Measurements from ENCODE around the gene CSTF1.

The CSTF1 gene

GRCh38 chr20:56348305-56348693, 44.1 kb upstream of the CSTF1 start:
- Histone ChIP-seq H3K36me3 (ENCODE audit: control insufficient read depth, insufficient read depth, low read length) (no peaks in the 10 kb centered on the region), H3K27me3 (replicated peaks; ENCODE audit: control insufficient read depth, insufficient read depth, low read length) (peaks cover 2% of the 10 kb centered on the region; the same call in 1 of the 2 replicates), H3K4me3 (replicated peaks; ENCODE audit: low read depth, low read length) (no peak overlapping the region)
- DNase-seq (ENCODE audit: extremely low read depth, insufficient read length): no peak
- TF ChIP-seq CTCF (IDR thresholded peaks at IDR 0.05; ENCODE audit: insufficient read depth, low read length, poor library complexity, severe bottlenecking): no peak

GRCh38 chr20:56348746-56349145, 43.7 kb upstream of the CSTF1 start:
- Histone ChIP-seq H3K27me3 (replicated peaks; ENCODE audit: control insufficient read depth, insufficient read depth, low read length) (peaks cover 2% of the 10 kb centered on the region; the same call in 1 of the 2 replicates), H3K4me3 (replicated peaks; ENCODE audit: low read depth, low read length) (no peak overlapping the region), H3K36me3 (ENCODE audit: control insufficient read depth, insufficient read depth, low read length) (no peaks in the 10 kb centered on the region)
- no peak for TF ChIP-seq CTCF (IDR thresholded peaks at IDR 0.05; ENCODE audit: insufficient read depth, low read length, poor library complexity, severe bottlenecking)
- no peak for DNase-seq (ENCODE audit: extremely low read depth, insufficient read length)

GRCh38 chr20:56350842-56351241, 41.6 kb upstream of the CSTF1 start:
- Histone ChIP-seq H3K27me3 (replicated peaks; ENCODE audit: control insufficient read depth, insufficient read depth, low read length) (peaks cover 2% of the 10 kb centered on the region; the same call in 1 of the 2 replicates), H3K4me3 (replicated peaks; ENCODE audit: low read depth, low read length) (no peak overlapping the region), H3K36me3 (ENCODE audit: control insufficient read depth, insufficient read depth, low read length) (no peaks in the 10 kb centered on the region)
- no peak for TF ChIP-seq CTCF (IDR thresholded peaks at IDR 0.05; ENCODE audit: insufficient read depth, low read length, poor library complexity, severe bottlenecking)
- DNase-seq (ENCODE audit: extremely low read depth, insufficient read length): no peak

GRCh38 chr20:56352345-56353055, 39.9 kb upstream of the CSTF1 start:
- DNase-seq (ENCODE audit: extremely low read depth, insufficient read length): no peak
- Histone ChIP-seq H3K36me3 (ENCODE audit: control insufficient read depth, insufficient read depth, low read length) (no peaks in the 10 kb centered on the region), H3K4me3 (replicated peaks; ENCODE audit: low read depth, low read length) (no peak overlapping the region), H3K27me3 (replicated peaks; ENCODE audit: control insufficient read depth, insufficient read depth, low read length) (no peaks in the 10 kb centered on the region)
- TF ChIP-seq CTCF (IDR thresholded peaks at IDR 0.05; ENCODE audit: insufficient read depth, low read length, poor library complexity, severe bottlenecking): no peak

- Histone ChIP-seq H3K36me3 (ENCODE audit: control insufficient read depth, insufficient read depth, low read length) (no peaks in the 10 kb centered on the region), H3K4me3 (replicated peaks; ENCODE audit: low read depth, low read length) (no peak overlapping the region), H3K27me3 (replicated peaks; ENCODE audit: control insufficient read depth, insufficient read depth, low read length) (no peaks in the 10 kb centered on the region)
- no peak for DNase-seq (ENCODE audit: extremely low read depth, insufficient read length)
- no peak for TF ChIP-seq CTCF (IDR thresholded peaks at IDR 0.05; ENCODE audit: insufficient read depth, low read length, poor library complexity, severe bottlenecking)
These were observed 39.1 kb upstream of the CSTF1 start for GRCh38 chr20:56353356-56353755.

- TF ChIP-seq CTCF (IDR thresholded peaks at IDR 0.05; ENCODE audit: insufficient read depth, low read length, poor library complexity, severe bottlenecking): no peak
- no peaks in the 10 kb centered on the region for H3K27me3 ChIP-seq (replicated peaks; ENCODE audit: control insufficient read depth, insufficient read depth, low read length)
- no peak for DNase-seq (ENCODE audit: extremely low read depth, insufficient read length)
- H3K4me3 ChIP-seq (replicated peaks; ENCODE audit: low read depth, low read length): no peak overlapping the region
- H3K36me3 ChIP-seq (ENCODE audit: control insufficient read depth, insufficient read depth, low read length): no peaks in the 10 kb centered on the region
These were observed 34.4 kb upstream of the CSTF1 start for GRCh38 chr20:56358070-56358469.

All from GM06990 (cell line).